DMS114 treated with DMSO at 0.1 percent for 48 hours (cell line): ENCODE data around the gene CCND1.
A peak's percentile ranks its signal among the peaks of the same experiment; 100 is the strongest.
"Not testable (repeated sequence)": the region's sequence is repeated elsewhere in the genome, so short reads cannot be mapped to it uniquely, and the experiment has no call there.

Experiments
- DNase-seq: peaks from one replicate; lab custom pipeline; 2025; ENCODE audit not compliant: unreplicated experiment; lab: John Stamatoyannopoulos, UW

Gene CCND1

DNA sequence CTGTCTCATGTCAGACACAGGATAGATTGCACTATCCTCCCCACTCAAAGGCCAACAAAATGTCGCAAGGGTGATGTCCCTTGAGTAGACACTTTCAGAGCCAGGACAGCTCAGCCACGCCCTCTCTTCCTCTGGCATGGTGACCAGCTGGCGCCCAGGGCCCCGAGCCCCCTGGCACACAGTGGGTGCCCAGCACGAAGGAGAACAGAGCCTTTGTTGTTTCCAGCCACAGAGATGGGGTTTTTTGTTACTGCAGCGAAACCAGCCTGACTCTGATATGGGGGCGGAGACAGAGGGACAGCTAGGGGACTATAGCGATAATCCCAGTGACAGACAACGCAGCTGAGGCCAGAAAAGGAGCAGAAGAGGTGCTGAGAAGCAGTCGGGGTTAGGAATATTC is 23.3 kb upstream of the CCND1 start:
- DNase-seq, result no peak

DNA sequence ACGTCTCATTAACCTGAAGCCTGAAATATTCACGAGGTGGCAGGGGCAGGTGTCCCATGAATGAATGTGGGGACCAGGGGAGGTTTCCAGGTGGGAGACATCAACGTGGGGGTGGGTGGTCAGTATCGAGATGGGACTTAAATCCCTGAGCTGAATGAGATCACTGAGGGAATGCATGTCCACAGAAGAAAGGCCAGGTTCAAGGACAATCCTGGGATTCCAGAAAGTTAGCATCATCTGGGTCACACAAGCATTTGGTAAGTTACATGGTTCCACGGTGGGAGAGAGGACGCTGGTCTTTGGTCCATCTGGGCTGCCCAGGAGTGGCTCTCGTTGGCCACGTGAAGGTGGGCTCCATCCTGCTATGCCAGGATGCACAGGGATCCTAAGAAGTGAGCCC is 22.7 kb upstream of the CCND1 start:
- DNase-seq, result no peak

DNA sequence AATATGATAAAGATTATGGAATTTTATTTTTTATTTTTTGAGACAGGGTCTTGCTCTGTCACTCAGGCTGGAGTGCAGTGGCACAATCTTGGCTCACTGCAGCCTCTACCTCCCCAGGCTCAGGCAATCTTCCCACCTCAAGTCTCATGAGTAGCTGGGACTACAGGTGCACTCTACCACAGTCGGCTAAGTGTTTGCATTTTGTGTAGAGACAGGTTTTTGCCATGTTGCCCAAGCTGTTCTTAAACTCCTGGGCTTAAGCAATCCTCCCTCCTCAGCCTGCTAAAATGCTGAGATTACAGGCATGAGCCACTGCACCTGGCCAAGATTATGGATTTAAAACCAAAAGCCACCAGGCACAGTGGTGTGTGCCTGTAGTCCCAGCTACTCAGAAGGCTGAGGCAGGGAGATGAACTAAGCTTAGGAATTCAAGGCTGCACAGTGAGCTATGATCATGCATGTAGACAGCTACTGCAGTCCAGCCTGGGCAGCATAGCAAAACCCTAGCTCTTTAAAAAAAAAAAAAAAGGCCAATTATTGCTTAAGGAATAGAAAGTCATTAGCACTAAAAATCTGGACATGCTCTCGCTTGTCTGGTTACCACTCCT is 20.2 kb upstream of the CCND1 start:
- DNase-seq, result no peak

DNA sequence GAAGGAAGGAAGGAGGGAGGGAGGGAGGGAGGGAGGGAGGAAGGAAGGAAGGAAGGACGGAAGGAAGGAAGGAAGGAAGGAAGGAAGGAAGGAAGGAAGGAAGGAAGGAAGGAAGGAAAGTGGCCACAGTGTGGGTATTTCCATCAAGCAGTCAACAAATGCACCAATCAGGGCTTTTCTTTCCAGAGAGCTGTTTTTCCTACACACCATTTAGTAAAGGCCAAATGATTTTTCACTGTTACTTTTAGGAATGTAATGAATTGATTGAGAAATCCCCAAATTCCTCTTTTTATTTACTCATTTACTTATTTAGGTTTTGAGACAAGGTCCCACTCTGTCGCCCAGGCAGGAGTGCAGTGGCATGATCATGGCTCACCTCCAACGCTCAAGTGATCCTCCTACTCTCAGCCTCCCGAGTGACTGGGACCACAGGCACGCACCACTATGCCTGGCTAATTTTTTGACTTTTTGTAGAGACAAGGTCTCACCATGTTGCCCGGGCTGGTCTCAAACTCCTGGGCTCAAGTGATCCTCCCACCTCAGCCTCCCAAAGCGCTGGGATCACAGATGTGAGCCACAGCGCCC is 18.8 kb upstream of the CCND1 start:
- not testable (repeated sequence) for DNase-seq

DNA sequence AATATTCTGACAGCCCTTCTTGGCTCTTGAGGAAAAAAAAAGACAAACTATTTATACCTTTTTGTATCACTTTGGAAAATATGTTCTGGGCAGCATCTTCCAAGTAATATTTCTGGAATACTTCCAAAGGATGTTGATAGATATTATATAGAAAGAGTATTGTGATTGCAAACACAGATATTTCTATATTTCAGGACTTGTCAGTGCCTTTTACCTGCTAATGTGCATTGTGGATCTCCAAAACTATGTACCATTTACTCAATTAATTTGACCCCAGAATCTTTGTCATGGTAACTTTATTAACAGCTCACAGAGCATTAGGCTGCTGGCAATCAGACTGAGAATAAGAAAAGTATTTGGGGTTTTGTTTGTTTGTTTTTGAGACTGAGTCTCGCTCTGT is 16.7 kb upstream of the CCND1 start:
- DNase-seq, result no peak

DNA sequence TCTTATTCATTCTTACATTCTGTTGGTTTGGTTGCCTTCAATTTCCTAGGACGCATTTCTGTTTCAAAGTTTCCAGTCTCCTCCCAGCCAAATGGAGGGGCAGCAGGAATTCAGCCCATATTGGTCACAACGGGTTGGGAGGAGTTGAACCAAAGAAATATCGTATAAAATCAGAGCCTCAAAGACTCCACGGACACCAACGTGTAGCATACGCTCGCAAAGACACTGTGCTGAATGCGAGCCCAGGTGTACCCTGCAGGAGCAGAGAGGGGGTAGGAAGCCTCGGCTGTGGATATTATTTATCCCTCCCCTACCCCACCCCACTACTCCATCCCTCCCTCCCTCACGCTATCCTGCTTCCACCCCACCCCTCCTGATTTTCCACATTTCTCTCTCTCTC is 15.5 kb upstream of the CCND1 start:
- no peak for DNase-seq

DNA sequence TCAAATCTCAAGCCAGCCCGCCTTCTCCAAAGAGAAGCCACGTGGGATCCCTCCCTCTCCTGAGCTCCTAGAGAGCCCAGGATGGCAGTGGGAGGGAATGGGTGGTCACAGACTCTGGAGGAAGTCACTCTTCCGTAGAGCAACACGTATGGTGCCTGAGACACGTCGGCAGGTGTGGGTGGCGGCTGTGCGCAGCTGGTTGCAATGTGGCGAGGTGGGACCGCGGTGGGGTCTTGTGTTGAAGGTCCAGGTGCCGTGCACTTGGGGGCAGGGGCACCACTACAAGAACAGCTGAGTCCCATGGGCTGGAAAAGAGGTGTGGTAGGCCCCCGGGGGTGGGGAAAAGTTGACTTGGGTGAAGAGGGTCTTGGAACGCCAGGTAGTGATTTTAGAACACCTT is 13.4 kb upstream of the CCND1 start:
- DNase-seq, result no peak

DNA sequence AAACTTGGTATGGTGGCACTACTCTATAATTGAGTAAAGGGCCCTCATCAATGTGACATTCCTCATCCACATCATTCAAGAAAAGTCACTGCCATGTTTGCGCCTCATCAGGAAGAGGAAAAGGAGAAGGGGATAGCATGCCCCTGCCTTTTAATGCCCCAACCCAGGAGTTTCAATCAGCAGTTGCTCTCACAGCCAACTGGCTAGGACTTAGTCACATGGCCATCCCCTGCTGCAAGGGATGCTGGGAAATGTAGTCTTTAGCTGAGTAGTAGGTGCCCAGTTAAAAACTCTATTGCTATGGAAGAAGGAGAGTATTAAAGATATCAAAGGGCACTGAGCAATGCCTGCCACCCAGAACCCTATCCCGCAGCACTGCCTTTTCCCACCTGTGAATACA is 10.9 kb upstream of the CCND1 start:
- peak; percentile 87 for DNase-seq

DNA sequence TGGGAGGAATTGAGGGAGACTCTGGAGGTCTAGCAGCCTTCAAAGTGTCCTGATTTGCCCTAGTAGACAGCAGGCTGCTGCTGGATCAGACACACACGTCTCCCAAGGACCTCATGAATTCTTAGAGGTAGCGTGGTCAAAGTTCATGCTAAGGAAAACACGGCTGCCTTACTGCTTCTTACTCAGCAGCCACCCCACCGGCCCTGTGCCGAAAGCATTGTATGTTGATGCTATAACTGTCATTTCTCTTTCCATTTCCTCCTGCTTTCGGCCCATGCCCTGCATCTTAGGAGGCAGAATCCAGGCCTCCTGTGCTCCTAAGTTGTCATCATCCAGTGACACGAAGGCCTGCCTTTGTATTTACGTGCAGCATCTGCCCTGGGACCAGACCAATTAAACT is 10.5 kb upstream of the CCND1 start:
- DNase-seq, result no peak

DNA sequence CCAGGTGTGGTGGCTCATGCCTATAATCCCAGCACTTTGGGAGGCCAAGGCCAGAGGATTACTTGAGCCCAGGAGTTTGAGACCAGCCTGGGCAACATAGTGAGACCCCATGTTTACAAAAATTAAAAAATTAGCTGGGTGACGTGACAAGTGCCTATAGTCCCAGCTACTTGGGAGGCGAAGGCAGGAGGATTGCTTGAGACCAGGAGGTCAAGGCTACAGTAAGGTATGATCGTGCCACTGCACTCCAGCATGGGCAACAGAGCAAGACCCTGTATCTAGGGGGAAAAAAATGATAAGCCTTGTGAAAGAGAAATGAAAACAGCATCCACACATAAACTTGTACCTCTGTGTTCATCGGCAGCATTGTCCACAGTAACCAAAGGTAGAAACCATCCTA is 8.1 kb upstream of the CCND1 start:
- no peak for DNase-seq

DNA sequence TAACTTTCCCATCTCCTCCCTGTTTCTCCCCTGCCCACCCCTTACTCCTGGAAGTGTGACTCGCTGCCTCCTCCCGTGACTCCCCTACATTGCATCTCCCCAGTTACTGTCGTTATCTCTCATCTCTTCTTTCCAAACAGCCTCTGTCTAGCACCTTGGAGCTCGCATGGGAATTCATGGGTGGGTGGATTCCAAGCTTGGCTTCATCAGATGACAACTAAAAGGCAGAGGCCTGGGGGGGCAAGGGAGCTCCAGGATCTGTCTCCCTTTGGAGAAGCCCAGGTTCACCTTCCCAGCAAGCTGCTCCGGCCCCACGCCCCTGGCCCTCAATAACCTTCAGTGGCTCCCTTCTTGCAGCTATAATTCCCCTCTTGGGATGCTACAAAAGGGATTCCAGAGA is 6.9 kb upstream of the CCND1 start:
- DNase-seq, result no peak

DNA sequence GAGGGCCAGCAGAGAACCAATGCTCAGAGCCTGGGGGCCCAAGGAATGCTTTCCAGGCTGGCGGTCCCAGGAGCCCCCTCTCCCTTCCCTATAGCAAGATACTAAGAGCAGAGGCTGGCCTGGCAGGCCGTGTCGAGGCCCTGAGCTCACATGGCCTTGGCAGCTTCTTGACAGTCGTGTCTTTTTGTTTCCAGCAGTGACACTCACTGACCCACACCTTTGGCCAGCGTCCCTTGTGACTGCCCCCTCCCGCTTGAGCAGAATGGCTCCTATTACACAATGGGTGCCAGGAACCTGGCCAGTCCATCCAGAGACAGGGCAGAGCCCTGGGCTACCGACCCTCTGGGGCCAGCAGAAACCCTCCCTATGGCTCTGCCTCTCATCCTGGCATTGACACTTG is 6.4 kb upstream of the CCND1 start:
- DNase-seq, result no peak

DNA sequence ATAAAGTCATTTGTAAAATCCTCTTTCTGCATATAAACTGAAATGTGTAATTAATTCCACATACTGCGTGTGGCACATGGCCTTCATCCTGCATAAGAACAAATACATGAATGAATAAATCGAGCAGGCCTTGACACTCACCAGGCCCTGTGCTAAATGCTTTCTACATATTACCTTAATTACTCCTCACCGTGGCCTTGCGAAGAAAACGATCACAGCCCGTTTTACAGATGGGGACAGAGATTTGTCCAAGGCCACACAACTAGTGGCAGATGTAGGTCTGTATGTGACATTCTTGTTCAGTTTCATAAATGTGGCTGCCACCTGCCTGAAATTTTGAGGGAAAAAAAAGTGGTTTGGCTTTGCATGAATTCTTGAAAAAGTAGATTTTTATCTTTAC is 5.8 kb upstream of the CCND1 start:
- no peak for DNase-seq

DNA sequence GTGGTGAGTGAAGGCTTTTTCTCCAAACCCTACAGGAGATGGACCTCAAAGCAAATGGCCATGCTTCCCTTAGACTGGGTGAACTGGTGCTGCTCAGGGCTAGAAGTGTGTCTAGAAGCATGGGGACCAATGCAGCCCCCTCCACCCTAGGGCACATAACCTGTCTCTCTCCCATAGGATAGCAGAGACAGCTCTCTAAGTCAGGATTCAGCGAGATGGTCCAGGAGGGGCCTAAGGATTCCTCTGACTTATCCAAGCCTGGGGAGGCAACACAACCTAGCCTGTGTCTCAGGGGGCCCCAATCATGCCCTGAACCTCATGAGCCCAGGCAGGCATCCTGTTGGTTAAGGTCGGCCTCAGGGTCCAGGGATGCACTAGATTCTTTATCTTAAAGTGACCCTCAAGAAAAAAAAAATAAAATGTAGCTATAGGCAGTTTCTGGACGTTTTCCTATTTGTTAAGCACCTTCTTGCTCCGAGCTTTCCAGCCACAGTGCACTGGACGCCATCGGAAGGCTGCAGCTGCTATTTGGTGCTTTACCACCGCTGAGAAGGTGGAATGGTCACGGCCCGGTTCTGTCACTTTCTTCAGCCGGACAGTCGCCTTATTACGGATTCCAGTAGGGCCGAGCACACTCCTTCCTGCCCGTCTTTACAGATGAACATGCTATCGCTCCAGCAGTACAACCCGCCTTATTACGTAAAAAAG is 5.0 kb upstream of the CCND1 start:
- DNase-seq, result no peak

DNA sequence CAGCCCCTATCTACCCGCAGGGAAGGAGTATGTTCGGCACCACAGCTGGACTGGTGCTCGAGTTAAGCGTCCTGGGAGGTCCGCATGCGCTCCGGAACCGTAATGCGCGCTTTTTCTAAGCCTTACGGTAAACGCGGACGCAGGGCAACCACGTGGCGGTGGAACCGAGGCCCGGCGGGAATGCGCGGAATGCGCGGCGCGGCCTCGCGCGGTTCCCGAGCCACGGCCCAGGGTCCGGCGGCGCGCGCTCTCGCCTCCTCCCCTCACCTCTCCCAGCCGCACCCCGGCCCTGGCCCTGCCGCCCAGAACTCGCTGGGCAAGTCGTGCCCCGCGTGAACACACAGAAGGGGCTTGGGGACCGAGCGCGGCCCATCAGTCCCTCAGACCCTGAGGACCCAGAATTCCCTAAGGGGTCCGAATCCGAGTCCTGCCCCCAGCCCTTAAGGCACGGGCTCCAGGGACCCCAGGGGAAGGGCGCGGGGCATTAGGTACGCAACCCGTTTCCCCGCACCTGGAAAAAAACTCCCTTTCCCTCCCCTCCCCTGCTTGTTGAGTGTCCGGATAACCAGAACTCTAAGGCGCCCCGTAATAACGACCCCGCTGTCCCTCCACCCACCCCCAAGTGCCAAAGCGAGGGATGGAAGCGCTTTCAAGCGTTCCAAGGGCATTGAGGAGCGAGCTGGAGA is 4.3 kb upstream of the CCND1 start:
- DNase-seq, result peak; percentile 100

DNA sequence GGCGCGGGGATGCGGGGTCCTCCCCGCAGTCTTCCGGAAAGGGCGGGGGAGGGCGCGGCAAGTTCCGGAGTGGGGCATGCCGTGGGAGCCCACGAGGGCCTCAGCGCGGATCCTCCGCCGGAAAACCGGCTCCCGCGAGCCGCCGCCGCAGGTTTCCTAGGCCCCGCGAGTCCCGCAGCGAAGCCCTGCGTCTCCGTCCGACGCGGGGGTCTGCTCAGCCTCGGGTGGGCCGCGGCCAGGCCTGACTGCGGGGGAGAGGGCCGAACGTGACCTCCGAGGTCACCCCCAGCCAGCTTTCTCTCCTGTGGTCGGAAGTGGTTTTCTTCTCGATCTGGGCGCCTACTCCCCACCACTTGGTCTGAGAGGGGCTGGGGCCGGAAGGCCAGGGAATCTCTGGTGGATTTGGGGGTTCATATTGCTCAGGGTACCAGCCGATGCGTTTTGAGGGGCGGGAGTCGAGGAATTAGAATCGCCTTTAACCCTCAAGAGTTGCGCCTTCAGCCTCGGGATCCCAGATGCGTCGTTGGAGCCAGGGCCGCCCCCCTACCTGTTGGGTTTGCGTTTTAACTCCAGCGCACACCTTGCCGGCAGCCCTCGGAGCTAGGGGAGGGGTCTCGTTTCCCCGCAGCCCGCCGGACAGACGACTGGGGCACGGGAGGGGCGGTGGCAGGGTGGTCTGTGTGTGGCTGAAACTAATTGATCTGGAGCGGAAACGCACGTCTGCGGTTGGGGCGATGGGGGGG is 3.6 kb upstream of the CCND1 start:
- no peak for DNase-seq

DNA sequence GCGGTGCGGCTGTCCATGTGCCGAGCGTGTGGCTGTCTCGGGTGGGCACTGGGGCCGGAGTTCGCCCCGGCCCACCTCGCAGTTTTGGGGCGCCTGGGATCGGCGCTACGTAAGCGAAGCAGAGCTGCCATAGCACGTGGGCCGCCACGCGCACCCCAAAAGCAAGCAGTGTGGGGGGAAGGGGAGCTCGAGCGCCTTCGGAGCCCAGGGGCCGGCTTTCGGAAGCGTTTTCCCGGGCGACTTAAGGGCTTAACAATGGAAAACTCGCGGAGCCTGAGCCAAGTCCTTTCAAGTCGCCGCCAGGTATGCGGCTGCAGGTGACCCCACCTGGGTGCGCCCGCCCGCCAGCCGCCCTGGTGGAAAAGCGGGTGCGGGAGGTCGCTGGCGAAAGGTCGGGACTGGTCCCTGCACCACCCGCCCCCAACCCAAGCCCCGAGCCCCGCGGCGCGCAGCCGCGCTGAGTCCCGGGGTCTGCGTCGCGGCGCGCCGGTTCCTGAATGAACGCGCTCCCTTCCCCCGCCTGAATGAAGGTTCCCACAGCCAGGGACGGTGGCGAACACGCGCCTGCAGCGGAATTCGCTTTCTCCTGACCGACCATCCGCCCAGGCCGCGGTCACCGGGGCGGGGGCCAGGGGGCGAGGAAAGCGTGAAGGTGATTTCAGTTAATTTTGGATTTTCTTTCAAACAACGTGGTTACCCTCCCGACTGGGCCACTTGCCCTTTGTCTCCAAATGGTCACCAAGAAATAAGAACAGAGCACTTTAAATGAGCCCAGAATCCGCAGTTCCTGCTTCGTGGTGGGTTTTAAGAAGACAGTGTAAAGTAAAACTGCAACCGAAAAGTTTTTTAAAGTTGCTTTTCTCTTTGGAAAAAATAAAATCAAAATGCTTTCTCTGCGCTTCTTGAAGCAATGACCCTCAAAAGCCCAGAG is 2.8 kb upstream of the CCND1 start:
- DNase-seq, result peak; percentile 98

DNA sequence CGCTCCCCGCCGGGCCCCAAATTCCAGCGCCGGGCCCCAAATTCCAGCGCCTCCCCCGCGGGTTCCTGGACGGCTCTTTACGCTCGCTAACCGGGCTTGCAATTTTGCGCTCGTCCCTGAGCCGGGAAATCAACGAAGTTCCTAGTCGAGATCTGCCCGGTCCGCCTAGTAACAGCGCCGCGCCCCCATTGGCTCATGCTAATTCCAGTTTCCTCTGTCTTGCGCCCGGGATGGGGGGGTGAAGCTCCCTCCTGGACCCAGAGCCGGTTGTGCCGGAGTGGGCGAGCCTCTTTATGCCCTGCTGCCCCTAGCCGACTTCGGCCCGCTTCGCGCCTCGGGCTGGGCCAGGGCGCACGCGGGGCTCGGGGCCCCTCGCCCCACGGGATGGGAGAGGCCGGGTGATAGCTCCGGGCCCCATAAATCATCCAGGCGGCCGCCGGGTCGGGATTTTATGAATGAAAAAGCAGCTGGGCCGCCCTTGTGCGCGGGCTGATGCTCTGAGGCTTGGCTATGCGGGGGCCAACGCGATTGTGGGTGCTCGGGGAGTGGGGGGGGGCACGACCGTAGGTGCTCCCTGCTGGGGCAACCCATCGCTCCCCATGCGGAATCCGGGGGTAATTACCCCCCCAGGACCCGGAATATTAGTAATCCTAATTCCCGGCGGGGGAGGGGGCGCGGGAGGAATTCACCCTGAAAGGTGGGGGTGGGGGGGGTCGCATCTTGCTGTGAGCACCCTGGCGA is 1.8 kb upstream of the CCND1 start:
- peak; percentile 100 for DNase-seq

DNA sequence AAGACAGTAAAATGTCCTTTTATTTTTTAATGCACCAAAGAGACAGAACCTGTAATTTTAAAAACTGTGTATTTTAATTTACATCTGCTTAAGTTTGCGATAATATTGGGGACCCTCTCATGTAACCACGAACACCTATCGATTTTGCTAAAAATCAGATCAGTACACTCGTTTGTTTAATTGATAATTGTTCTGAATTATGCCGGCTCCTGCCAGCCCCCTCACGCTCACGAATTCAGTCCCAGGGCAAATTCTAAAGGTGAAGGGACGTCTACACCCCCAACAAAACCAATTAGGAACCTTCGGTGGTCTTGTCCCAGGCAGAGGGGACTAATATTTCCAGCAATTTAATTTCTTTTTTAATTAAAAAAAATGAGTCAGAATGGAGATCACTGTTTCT is 1.1 kb upstream of the CCND1 start:
- no peak for DNase-seq
